Panc1 (cell line): Measurements from ENCODE around the gene SPECC1. TPM values are rescaled to one million over a fixed set of nuclear protein-coding genes. Genes with fewer than 3 reads are reported as not detected.

ENCODE experiments used
- ATAC-seq: fragments of 200-7000 bp; cut with Tn5 transposase; 2 replicates; pipeline ENCODE4 v1.9.1; 2020; ENCODE audit warnings: mild to moderate bottlenecking, moderate library complexity
- BruUV-seq: library from RNA; stranded (reverse); fragments of 400-500 nt; replicated peaks from 2 replicates; lab custom pipeline; 2021; lab: Mats Ljungman, UMichigan
- CTCF ChIA-PET: fragments of 300-600 bp; sonication (Branson Sonifier 250); formaldehyde crosslinking; loops from one replicate; lab custom pipeline; 2022; ENCODE audit warnings: antibody characterized with exemption; lab: Charles Lee
- POLR2A ChIA-PET: fragments of 300-600 bp; sonication (Branson Sonifier 250); formaldehyde crosslinking; loops from one replicate; lab custom pipeline; 2022; ENCODE audit warnings: antibody characterized with exemption; lab: Charles Lee
- DNase-seq: peaks from one replicate; pipeline ENCODE4 v3.0.0-alpha.2; 2010; ENCODE audit warnings: low read depth, low spot score
- H3K27ac ChIP-seq: 2 replicates; pipeline ENCODE4 v1.5.1; 2011; ENCODE audit warnings: mild to moderate bottlenecking, low read length, inconsistent platforms
- H3K27me3 ChIP-seq: fragments of 200-500 bp; sonication (Bioruptor generic); 2 replicates; pipeline ENCODE4 v1.6.0; 2014; ENCODE audit warnings: low read length, inconsistent platforms; ENCODE audit not compliant: control insufficient read depth, insufficient read depth
- H3K36me3 ChIP-seq: fragments of 200-500 bp; sonication (Bioruptor generic); 2 replicates; pipeline ENCODE4 v1.5.1; 2014; ENCODE audit warnings: inconsistent platforms, mild to moderate bottlenecking, low read length, moderate library complexity; ENCODE audit not compliant: control insufficient read depth, insufficient read depth
- H3K4me1 ChIP-seq: 2 replicates; pipeline ENCODE4 v1.5.1; 2011; ENCODE audit warnings: inconsistent platforms, mild to moderate bottlenecking, low read length, moderate library complexity; ENCODE audit not compliant: control insufficient read depth, insufficient read depth
- H3K4me3 ChIP-seq, 2 experiments: 2 replicates each; pipeline ENCODE4 v1.5.1; 2011 to 2012; ENCODE audit warnings: low read depth in 2 of 2, low read length in 2 of 2, mild to moderate bottlenecking in 2 of 2, inconsistent platforms in 1 of 2, moderate library complexity in 1 of 2
- H3K9me3 ChIP-seq: fragments of 200-500 bp; sonication (Bioruptor generic); 2 replicates; pipeline ENCODE4 v1.5.1; 2014; ENCODE audit warnings: low read depth, mild to moderate bottlenecking, inconsistent platforms, low read length, moderate library complexity; ENCODE audit not compliant: control insufficient read depth, insufficient read depth
- POLR2AphosphoS5 ChIP-seq: IDR thresholded peaks from 2 replicates; pipeline ENCODE4 v1.6.1; 2012; ENCODE audit warnings: mild to moderate bottlenecking, low read depth, low read length, moderate library complexity
- SIN3A ChIP-seq: IDR thresholded peaks from 2 replicates; pipeline ENCODE4 v1.6.1; 2012; ENCODE audit warnings: low read depth, mild to moderate bottlenecking, low read length, moderate library complexity, borderline replicate concordance; ENCODE audit not compliant: insufficient read depth
- TCF7L2 ChIP-seq: IDR thresholded peaks from 2 replicates; pipeline ENCODE4 v1.6.1; 2011; ENCODE audit warnings: mild to moderate bottlenecking, low read depth, low read length, inconsistent platforms
- in situ Hi-C: cut with HindIII; loops from 2 replicates; pipeline ENCODE4 v1.10.0; 2016; ENCODE audit warnings: low sequenced_read_pairs, low pct_unique_long_range_greater_than_20kb
- intact Hi-C: fragments of 100-400 bp; cut with micrococcal nuclease; formaldehyde crosslinking; loops from one replicate; pipeline ENCODE4 v1.10.0; 2022; ENCODE audit not compliant: unreplicated experiment
- total RNA-seq: library from RNA; stranded (reverse); gene quantifications from one replicate; pipeline ENCODE4 v1.2.1, GENCODE V29; 2021; ENCODE audit not compliant: unreplicated experiment
- TF ChIP-seq, protein P1 (sequence below), 2 experiments: IDR thresholded peaks; 2 replicates each; pipeline ENCODE4 v1.6.1; 2011 to 2012; ENCODE audit warnings: low read depth in 2 of 2, control low read depth in 1 of 2, low read length in 1 of 2, mild to moderate bottlenecking in 1 of 2, moderate library complexity in 1 of 2; ENCODE audit not compliant: insufficient read depth in 1 of 2
- TF ChIP-seq, protein P2 (sequence below): fragments of 450-650 bp; IDR thresholded peaks from 2 replicates; pipeline ENCODE4 v1.5.1; 2017; ENCODE audit warnings: mild to moderate bottlenecking

Gene SPECC1
- total RNA-seq, 1 experiment from 2014 or later, result 80.8 TPM

DNA sequence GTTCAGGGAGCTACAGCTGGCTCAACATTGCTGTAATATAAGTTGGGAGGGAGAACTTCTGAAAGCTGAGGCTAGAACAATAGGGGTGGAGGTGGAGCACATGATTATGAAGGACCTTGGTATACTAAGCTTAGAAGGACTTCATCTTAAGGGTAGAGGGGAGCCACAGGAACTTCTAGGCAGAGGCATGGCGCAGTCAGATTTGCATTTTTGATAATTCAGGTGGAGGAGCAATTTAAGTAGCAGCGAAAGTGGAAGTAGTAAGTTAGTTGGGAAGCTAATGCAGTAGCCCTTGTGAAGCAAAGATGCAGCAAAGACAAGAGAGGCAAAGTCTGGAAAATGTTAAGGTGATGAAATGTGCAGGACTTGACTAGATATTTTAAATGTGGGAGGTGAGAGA is 144.1 kb downstream of the SPECC1 start:
- Histone ChIP-seq H3K4me1 (peaks cover 16% of the 10 kb centered on the region), H3K27ac (no peak overlapping the region), H3K4me3 (no peak overlapping the region), H3K9me3 (no peaks in the 10 kb centered on the region), H3K36me3 (no peaks in the 10 kb centered on the region), H3K27me3 (no peaks in the 10 kb centered on the region)
- TF ChIP-seq, protein P1, sequence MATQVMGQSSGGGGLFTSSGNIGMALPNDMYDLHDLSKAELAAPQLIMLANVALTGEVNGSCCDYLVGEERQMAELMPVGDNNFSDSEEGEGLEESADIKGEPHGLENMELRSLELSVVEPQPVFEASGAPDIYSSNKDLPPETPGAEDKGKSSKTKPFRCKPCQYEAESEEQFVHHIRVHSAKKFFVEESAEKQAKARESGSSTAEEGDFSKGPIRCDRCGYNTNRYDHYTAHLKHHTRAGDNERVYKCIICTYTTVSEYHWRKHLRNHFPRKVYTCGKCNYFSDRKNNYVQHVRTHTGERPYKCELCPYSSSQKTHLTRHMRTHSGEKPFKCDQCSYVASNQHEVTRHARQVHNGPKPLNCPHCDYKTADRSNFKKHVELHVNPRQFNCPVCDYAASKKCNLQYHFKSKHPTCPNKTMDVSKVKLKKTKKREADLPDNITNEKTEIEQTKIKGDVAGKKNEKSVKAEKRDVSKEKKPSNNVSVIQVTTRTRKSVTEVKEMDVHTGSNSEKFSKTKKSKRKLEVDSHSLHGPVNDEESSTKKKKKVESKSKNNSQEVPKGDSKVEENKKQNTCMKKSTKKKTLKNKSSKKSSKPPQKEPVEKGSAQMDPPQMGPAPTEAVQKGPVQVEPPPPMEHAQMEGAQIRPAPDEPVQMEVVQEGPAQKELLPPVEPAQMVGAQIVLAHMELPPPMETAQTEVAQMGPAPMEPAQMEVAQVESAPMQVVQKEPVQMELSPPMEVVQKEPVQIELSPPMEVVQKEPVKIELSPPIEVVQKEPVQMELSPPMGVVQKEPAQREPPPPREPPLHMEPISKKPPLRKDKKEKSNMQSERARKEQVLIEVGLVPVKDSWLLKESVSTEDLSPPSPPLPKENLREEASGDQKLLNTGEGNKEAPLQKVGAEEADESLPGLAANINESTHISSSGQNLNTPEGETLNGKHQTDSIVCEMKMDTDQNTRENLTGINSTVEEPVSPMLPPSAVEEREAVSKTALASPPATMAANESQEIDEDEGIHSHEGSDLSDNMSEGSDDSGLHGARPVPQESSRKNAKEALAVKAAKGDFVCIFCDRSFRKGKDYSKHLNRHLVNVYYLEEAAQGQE (IDR thresholded peaks at IDR 0.05; ENCODE audit: insufficient read depth in 1 of 2, low read depth in 2 of 2, low read length in 1 of 2), result no peak
- TF ChIP-seq TCF7L2 (no peak), SIN3A (no peak), POLR2AphosphoS5 (no peak)
- TF ChIP-seq, protein P2, sequence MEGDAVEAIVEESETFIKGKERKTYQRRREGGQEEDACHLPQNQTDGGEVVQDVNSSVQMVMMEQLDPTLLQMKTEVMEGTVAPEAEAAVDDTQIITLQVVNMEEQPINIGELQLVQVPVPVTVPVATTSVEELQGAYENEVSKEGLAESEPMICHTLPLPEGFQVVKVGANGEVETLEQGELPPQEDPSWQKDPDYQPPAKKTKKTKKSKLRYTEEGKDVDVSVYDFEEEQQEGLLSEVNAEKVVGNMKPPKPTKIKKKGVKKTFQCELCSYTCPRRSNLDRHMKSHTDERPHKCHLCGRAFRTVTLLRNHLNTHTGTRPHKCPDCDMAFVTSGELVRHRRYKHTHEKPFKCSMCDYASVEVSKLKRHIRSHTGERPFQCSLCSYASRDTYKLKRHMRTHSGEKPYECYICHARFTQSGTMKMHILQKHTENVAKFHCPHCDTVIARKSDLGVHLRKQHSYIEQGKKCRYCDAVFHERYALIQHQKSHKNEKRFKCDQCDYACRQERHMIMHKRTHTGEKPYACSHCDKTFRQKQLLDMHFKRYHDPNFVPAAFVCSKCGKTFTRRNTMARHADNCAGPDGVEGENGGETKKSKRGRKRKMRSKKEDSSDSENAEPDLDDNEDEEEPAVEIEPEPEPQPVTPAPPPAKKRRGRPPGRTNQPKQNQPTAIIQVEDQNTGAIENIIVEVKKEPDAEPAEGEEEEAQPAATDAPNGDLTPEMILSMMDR, result no peak
- no peak for ATAC-seq
- no peak for DNase-seq
- in situ Hi-C loops, result no loop called here
- ChIA-PET POLR2A (no interaction called here), CTCF (no interaction called here)
- no TSS peak for BruUV-seq
- intact Hi-C loops, result no loop called here

DNA sequence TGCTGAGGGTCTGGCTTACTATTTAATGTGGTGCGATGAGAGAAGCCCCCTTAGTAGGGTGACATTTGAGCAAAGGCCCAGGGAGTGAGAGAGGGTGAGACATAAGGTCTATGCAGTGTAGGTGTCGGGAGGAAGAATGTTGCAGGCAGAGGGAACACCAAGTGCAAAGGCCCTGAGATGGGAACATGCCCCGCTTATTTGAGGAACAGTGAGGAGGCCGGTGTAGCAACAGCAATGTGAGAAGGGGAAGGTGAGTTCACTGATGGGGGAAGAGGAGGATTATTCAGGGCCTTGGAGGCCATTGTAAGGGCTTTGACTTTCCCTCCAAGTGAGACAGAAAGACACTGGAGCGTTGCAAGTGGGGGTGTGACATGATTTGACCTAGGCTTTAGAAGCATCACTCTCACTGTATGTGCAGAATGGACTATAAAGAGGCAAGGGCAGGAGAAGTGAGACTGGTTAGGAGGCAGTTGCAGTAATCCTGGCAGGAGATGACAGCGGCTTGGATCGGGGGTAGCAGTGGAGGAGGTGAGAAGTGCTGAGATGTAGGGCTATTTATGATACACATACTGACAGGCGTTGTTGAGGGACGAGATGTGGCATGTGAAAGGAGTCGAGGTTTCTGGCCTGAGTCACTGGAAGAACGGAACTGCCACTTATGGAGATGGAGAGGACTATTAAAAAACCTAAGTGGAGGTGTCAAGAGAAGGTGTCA is 145.3 kb downstream of the SPECC1 start:
- POLR2A ChIA-PET, result no interaction called here
- CTCF ChIA-PET, result no interaction called here
- BruUV-seq, result no TSS peak
- intact Hi-C loops, result no loop called here
- H3K36me3 ChIP-seq, result no peaks in the 10 kb centered on the region
- peak overlapping the region; percentile 81; the same call in 1 of the 2 replicates for H3K27ac ChIP-seq
- no peak for DNase-seq
- H3K4me3 ChIP-seq, result no peak overlapping the region
- H3K27me3 ChIP-seq, result no peaks in the 10 kb centered on the region
- no peaks in the 10 kb centered on the region for H3K9me3 ChIP-seq
- TF ChIP-seq, protein P2, result no peak
- no peak for TF ChIP-seq SIN3A
- TF ChIP-seq TCF7L2, result no peak
- TF ChIP-seq, protein P1 (IDR thresholded peaks at IDR 0.05; ENCODE audit: insufficient read depth in 1 of 2, low read depth in 2 of 2, low read length in 1 of 2), result no peak
- no peak for TF ChIP-seq POLR2AphosphoS5
- in situ Hi-C loops, result no loop called here
- ATAC-seq, result no peak
- peaks cover 17% of the 10 kb centered on the region for H3K4me1 ChIP-seq
